Fibroblast of lung (primary cell): ENCODE measurements around the gene PALLD.

ENCODE experiments used
- EZH2 ChIP-seq: IDR thresholded peaks from 2 replicates; pipeline ENCODE4 v1.5.1; 2012; ENCODE audit warnings: low read length, control low read depth, mild to moderate bottlenecking; ENCODE audit errors: missing control alignments
- TF ChIP-seq, protein P1 (sequence below), 2 donors: IDR thresholded peaks in 1 of 2; conservative IDR thresholded peaks in 1 of 2; 1 replicate in 1 of 2; 2 replicates in 1 of 2; pipeline ENCODE4 v1.5.1; 2011 to 2012; ENCODE audit warnings: low read length in 2 of 2, control low read depth in 1 of 2, inconsistent platforms in 1 of 2, low read depth in 1 of 2, mild to moderate bottlenecking in 1 of 2

DNA sequence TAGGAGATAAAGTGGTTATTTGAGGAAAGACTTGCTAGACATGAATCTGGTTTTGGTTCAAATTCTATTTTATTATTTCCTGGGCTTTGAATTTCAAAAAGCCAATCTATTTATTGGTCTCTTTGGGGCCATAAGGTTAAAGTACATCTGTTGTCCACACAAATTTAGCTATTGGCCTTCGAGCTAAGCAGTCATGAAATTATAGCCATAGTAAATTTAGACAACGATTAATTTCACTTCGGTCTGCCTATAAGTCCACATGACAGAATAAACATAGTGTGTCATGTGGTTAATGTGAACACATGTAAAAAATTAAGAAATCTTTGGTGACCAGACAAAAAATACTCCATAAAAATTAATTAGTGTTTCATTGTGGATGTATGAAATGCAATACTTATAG lies 161.9 kb downstream of the PALLD start:
- TF ChIP-seq, protein P1, sequence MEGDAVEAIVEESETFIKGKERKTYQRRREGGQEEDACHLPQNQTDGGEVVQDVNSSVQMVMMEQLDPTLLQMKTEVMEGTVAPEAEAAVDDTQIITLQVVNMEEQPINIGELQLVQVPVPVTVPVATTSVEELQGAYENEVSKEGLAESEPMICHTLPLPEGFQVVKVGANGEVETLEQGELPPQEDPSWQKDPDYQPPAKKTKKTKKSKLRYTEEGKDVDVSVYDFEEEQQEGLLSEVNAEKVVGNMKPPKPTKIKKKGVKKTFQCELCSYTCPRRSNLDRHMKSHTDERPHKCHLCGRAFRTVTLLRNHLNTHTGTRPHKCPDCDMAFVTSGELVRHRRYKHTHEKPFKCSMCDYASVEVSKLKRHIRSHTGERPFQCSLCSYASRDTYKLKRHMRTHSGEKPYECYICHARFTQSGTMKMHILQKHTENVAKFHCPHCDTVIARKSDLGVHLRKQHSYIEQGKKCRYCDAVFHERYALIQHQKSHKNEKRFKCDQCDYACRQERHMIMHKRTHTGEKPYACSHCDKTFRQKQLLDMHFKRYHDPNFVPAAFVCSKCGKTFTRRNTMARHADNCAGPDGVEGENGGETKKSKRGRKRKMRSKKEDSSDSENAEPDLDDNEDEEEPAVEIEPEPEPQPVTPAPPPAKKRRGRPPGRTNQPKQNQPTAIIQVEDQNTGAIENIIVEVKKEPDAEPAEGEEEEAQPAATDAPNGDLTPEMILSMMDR (conservative IDR thresholded peaks at IDR 0.05 in 1 of 2, IDR thresholded peaks at IDR 0.05 in 1 of 2; ENCODE audit: low read depth in 1 of 2, low read length in 2 of 2), result no peak
- no peak for TF ChIP-seq EZH2
